Liver (tissue), 9 donors: ENCODE data around the gene STX16. TPM values are rescaled to one million over a fixed set of nuclear protein-coding genes. Genes with fewer than 3 reads are reported as not detected.

ENCODE experiments used
- DNase-seq: peaks from one replicate; pipeline ENCODE4 v3.0.0-alpha.2; 2017; ENCODE audit warnings: low spot score
- H3K27ac ChIP-seq, 2 donors: one replicate each; pipeline ENCODE4 v1.7.0; 2013; ENCODE audit warnings: inconsistent platforms in 2 of 2, low read length in 2 of 2, control low read depth in 1 of 2, low read depth in 1 of 2, mild to moderate bottlenecking in 1 of 2
- H3K27me3 ChIP-seq, 4 donors: one replicate each; pipeline versions ENCODE4 v1.6.1 to v1.7.0; 2013; ENCODE audit warnings: low read length in 3 of 4, inconsistent platforms in 1 of 4, mild to moderate bottlenecking in 1 of 4, moderate library complexity in 1 of 4; ENCODE audit not compliant: control insufficient read depth in 4 of 4, insufficient read depth in 4 of 4
- H3K36me3 ChIP-seq, 4 donors: one replicate each; pipeline versions ENCODE4 v1.6.1 to v1.7.0; 2013; ENCODE audit warnings: low read length in 3 of 4, mild to moderate bottlenecking in 3 of 4, low read depth in 1 of 4, moderate library complexity in 1 of 4; ENCODE audit not compliant: control insufficient read depth in 4 of 4, insufficient read depth in 3 of 4
- H3K4me1 ChIP-seq, 4 donors: one replicate each; pipeline versions ENCODE4 v1.6.1 to v1.7.0; 2013; ENCODE audit warnings: low read length in 3 of 4, mild to moderate bottlenecking in 3 of 4, moderate library complexity in 1 of 4; ENCODE audit not compliant: control insufficient read depth in 4 of 4, insufficient read depth in 4 of 4
- H3K4me3 ChIP-seq, 3 donors: one replicate each; pipeline versions ENCODE4 v1.6.1 to v1.7.0; 2013; ENCODE audit warnings: low read length in 3 of 3, control low read depth in 1 of 3, low read depth in 1 of 3, mild to moderate bottlenecking in 1 of 3
- H3K9ac ChIP-seq, 2 donors: one replicate each; pipeline ENCODE4 v1.7.0; 2013; ENCODE audit warnings: low read length in 2 of 2, mild to moderate bottlenecking in 2 of 2, moderate library complexity in 2 of 2, control low read depth in 1 of 2, low read depth in 1 of 2
- H3K9me3 ChIP-seq, 4 donors: one replicate each; pipeline versions ENCODE4 v1.6.1 to v1.7.0; 2013; ENCODE audit warnings: low read length in 3 of 4; ENCODE audit not compliant: control insufficient read depth in 4 of 4
- ATF3 ChIP-seq: IDR thresholded peaks from 2 replicates; pipeline ENCODE4 v1.6.1; 2016; ENCODE audit warnings: antibody characterized with exemption
- CTCF ChIP-seq: fragments of 150-350 bp; IDR thresholded peaks from 2 replicates; pipeline ENCODE4 v1.5.1; 2017; ENCODE audit warnings: improper control_type of control experiment, low read depth, low read length; ENCODE audit not compliant: missing input control
- EGR1 ChIP-seq, 2 donors: IDR thresholded peaks; 2 replicates each; pipeline ENCODE4 v1.6.1; 2016 to 2018; ENCODE audit warnings: antibody characterized with exemption in 2 of 2, low read depth in 2 of 2
- FOXA2 ChIP-seq: IDR thresholded peaks from 2 replicates; pipeline ENCODE4 v1.6.1; 2016; ENCODE audit warnings: antibody characterized with exemption
- GABPA ChIP-seq, 2 donors: IDR thresholded peaks in 1 of 2; conservative IDR thresholded peaks in 1 of 2; 2 replicates each; pipeline ENCODE4 v1.6.1; 2016; ENCODE audit warnings: antibody characterized with exemption in 2 of 2, mild to moderate bottlenecking in 1 of 2, moderate library complexity in 1 of 2
- HNF4A ChIP-seq, 2 donors: conservative IDR thresholded peaks; 2 replicates each; pipeline ENCODE4 v1.6.1; 2016; ENCODE audit warnings: antibody characterized with exemption in 2 of 2, mild to moderate bottlenecking in 2 of 2
- HNF4G ChIP-seq: IDR thresholded peaks from 2 replicates; pipeline ENCODE4 v1.6.1; 2016; ENCODE audit warnings: antibody characterized with exemption
- JUND ChIP-seq, 2 donors: IDR thresholded peaks; 2 replicates each; pipeline ENCODE4 v1.6.1; 2016; ENCODE audit warnings: antibody characterized with exemption in 2 of 2
- MAX ChIP-seq: IDR thresholded peaks from 2 replicates; pipeline ENCODE4 v1.6.1; 2016; ENCODE audit warnings: antibody characterized with exemption
- NR2F2 ChIP-seq: IDR thresholded peaks from 2 replicates; pipeline ENCODE4 v1.6.1; 2016; ENCODE audit warnings: antibody characterized with exemption
- RAD21 ChIP-seq, 2 donors: IDR thresholded peaks; 2 replicates each; pipeline ENCODE4 v1.6.1; 2016; ENCODE audit warnings: antibody characterized with exemption in 2 of 2, mild to moderate bottlenecking in 2 of 2
- RXRA ChIP-seq, 2 donors: IDR thresholded peaks; 2 replicates each; pipeline ENCODE4 v1.6.1; 2017 to 2018; ENCODE audit warnings: antibody characterized with exemption in 2 of 2, mild to moderate bottlenecking in 1 of 2
- SP1 ChIP-seq: IDR thresholded peaks from 2 replicates; pipeline ENCODE4 v1.6.1; 2018; ENCODE audit warnings: antibody characterized with exemption, mild to moderate bottlenecking
- TAF1 ChIP-seq: conservative IDR thresholded peaks from 2 replicates; pipeline ENCODE4 v1.6.1; 2016; ENCODE audit warnings: antibody characterized with exemption, mild to moderate bottlenecking
- YY1 ChIP-seq: IDR thresholded peaks from 2 replicates; pipeline ENCODE4 v1.6.1; 2016; ENCODE audit warnings: antibody characterized with exemption, mild to moderate bottlenecking
- WGBS: extraction: QIAGEN DNeasy Blood & Tissue Kit; methylation state at CpG from one replicate; pipeline ENCODE4 v1.1.7; 2013; 5-methylcytosine and 5-hydroxymethylcytosine counted together
- polyA plus RNA-seq, 2 donors: library from polyadenylated mRNA; stranded (reverse) in 1 of 2; unstranded in 1 of 2; fragments of 200-250 nt in 1 of 2; fragments of >200 nt in 1 of 2; fragmentation: Nextera tagmentation in 1 of 2; extraction: Ambion mirVana in 1 of 2; gene quantifications; one replicate each; pipeline versions ENCODE4 v1.2.1 to v1.2.3, GENCODE V29; 2013 to 2015
- total RNA-seq, 2 donors: library from RNA; depleted of rRNA; stranded (reverse); fragments of >200 nt; gene quantifications; one replicate each; pipeline ENCODE4 v1.2.3, GENCODE V29; 2014
- TF ChIP-seq, protein P1 (sequence below): IDR thresholded peaks from 2 replicates; pipeline ENCODE4 v1.6.1; 2016; ENCODE audit warnings: antibody characterized with exemption
- TF ChIP-seq, protein P2 (sequence below): IDR thresholded peaks from 2 replicates; pipeline ENCODE4 v1.6.1; 2016; ENCODE audit warnings: antibody characterized with exemption, mild to moderate bottlenecking
- donor health status: healthy.
- donor health status: healthy.
- donor health status: healthy.
- donor health status: healthy.
- donor health status: healthy.

The STX16 gene
- total and polyA plus RNA-seq, 4 donors = 8.5 to 32.5 (median 16.6) TPM

DNA sequence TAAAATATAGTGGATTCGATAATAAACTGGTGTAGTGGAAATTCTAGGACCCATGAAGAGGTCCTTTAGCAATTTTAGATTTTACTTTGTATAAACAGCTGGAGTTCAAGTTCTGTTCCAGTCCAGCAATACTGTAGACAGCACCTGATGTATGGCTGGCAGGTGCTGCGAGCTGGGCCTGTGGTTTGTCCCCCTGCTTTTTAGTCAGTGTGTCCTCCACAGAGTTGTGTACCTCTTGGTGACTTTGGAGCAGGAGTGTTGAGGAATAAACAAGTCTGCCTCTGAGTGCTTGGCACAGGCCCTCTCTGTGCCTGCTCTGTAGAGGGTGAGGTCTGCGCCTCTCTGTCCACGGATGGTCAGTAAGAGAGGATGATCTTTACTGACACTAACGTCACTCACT lies 13.8 kb downstream of the STX16 start:
- no peak for TF ChIP-seq GABPA (IDR thresholded peaks at IDR 0.05 in 1 of 2, conservative IDR thresholded peaks at IDR 0.05 in 1 of 2)
- no peak for TF ChIP-seq ATF3
- TF ChIP-seq, protein P1, sequence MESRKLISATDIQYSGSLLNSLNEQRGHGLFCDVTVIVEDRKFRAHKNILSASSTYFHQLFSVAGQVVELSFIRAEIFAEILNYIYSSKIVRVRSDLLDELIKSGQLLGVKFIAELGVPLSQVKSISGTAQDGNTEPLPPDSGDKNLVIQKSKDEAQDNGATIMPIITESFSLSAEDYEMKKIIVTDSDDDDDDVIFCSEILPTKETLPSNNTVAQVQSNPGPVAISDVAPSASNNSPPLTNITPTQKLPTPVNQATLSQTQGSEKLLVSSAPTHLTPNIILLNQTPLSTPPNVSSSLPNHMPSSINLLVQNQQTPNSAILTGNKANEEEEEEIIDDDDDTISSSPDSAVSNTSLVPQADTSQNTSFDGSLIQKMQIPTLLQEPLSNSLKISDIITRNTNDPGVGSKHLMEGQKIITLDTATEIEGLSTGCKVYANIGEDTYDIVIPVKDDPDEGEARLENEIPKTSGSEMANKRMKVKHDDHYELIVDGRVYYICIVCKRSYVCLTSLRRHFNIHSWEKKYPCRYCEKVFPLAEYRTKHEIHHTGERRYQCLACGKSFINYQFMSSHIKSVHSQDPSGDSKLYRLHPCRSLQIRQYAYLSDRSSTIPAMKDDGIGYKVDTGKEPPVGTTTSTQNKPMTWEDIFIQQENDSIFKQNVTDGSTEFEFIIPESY = no peak
- no peak for TF ChIP-seq TAF1
- TF ChIP-seq EGR1 (IDR thresholded peaks at IDR 0.05; ENCODE audit: low read depth in 2 of 2) = no peak
- TF ChIP-seq YY1 = no peak
- TF ChIP-seq HNF4G = no peak
- no peak for TF ChIP-seq NR2F2
- TF ChIP-seq, protein P2, sequence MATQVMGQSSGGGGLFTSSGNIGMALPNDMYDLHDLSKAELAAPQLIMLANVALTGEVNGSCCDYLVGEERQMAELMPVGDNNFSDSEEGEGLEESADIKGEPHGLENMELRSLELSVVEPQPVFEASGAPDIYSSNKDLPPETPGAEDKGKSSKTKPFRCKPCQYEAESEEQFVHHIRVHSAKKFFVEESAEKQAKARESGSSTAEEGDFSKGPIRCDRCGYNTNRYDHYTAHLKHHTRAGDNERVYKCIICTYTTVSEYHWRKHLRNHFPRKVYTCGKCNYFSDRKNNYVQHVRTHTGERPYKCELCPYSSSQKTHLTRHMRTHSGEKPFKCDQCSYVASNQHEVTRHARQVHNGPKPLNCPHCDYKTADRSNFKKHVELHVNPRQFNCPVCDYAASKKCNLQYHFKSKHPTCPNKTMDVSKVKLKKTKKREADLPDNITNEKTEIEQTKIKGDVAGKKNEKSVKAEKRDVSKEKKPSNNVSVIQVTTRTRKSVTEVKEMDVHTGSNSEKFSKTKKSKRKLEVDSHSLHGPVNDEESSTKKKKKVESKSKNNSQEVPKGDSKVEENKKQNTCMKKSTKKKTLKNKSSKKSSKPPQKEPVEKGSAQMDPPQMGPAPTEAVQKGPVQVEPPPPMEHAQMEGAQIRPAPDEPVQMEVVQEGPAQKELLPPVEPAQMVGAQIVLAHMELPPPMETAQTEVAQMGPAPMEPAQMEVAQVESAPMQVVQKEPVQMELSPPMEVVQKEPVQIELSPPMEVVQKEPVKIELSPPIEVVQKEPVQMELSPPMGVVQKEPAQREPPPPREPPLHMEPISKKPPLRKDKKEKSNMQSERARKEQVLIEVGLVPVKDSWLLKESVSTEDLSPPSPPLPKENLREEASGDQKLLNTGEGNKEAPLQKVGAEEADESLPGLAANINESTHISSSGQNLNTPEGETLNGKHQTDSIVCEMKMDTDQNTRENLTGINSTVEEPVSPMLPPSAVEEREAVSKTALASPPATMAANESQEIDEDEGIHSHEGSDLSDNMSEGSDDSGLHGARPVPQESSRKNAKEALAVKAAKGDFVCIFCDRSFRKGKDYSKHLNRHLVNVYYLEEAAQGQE = no peak
- no peak for TF ChIP-seq MAX
- no peak for TF ChIP-seq SP1
- TF ChIP-seq RXRA (IDR thresholded peaks at IDR 0.05) = no peak
- TF ChIP-seq RAD21 (IDR thresholded peaks at IDR 0.05) = no peak
- no peak for TF ChIP-seq CTCF
- TF ChIP-seq FOXA2 = no peak
- no peak for TF ChIP-seq JUND (IDR thresholded peaks at IDR 0.05)
- H3K36me3 ChIP-seq = peaks cover 5 to 24% (median 19%) of the 10 kb centered on the region in 4 donors
- WGBS = 95% methylated on average over 5 of the region's 5 CpGs
- H3K4me3 ChIP-seq = no peak overlapping the region
- no peak for DNase-seq
- H3K27me3 ChIP-seq = no peaks in the 10 kb centered on the region
- H3K9ac ChIP-seq = no peak overlapping the region
- no peaks in the 10 kb centered on the region for H3K9me3 ChIP-seq
- H3K27ac ChIP-seq = no peak overlapping the region
- H3K4me1 ChIP-seq = no peaks in the 10 kb centered on the region

DNA sequence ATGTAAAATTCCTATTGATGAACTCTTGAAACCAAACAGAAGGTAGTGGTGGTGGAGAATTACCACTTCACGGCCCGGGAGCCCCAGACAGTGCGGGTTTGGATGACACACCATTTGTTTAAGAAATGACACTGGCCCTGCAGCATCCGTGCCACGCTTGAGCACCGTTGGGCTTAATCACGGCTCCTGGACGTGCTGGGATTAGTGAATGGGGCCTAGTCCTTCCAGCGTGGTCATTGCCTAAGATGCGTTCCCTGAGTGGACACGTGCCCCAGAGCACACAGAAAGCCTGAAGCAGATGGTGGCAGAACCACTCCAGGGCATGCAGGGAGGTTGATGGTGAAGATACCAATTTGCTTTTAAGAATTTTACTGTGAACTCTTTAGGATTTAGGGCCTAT lies 14.5 kb downstream of the STX16 start:
- H3K4me1 ChIP-seq = no peaks in the 10 kb centered on the region
- no peaks in the 10 kb centered on the region for H3K27me3 ChIP-seq
- DNase-seq = no peak
- no peak overlapping the region for H3K27ac ChIP-seq
- peaks cover 5 to 26% (median 25%) of the 10 kb centered on the region in 4 donors for H3K36me3 ChIP-seq
- no peaks in the 10 kb centered on the region for H3K9me3 ChIP-seq
- H3K4me3 ChIP-seq = no peak overlapping the region
- WGBS = 91% methylated on average over 11 of the region's 11 CpGs
- no peak overlapping the region for H3K9ac ChIP-seq
- TF ChIP-seq HNF4A (conservative IDR thresholded peaks at IDR 0.05) (no peak), JUND (IDR thresholded peaks at IDR 0.05) (no peak), NR2F2 (no peak), ATF3 (no peak), RAD21 (IDR thresholded peaks at IDR 0.05) (no peak), YY1 (no peak), RXRA (IDR thresholded peaks at IDR 0.05) (no peak), CTCF (no peak)
- TF ChIP-seq, protein P1 = no peak
